T-helper 1 cell treated with Interleukin-12 subunit alpha and Interleukin-12 subunit beta and Interleukin-4 antibody, amounts not matched to agents 30 μg/mL and 1 μg/mL, for 36 hours (primary cell): ENCODE measurements around the gene NOX5.

Experiments
- H3K27ac Mint-ChIP-seq: one replicate; pipeline ENCODE4 v1.8.0; 2021; ENCODE audit warnings: mild to moderate bottlenecking, mixed read lengths
- H3K27me3 Mint-ChIP-seq: one replicate; pipeline ENCODE4 v1.8.0; 2021; ENCODE audit warnings: low read depth, mixed read lengths
- H3K36me3 Mint-ChIP-seq: one replicate; pipeline ENCODE4 v1.8.0; 2021; ENCODE audit warnings: low read depth, mixed read lengths
- H3K4me1 Mint-ChIP-seq: one replicate; pipeline ENCODE4 v1.8.0; 2021; ENCODE audit warnings: low read depth, mixed read lengths
- H3K4me3 Mint-ChIP-seq: one replicate; pipeline ENCODE4 v1.8.0; 2021; ENCODE audit warnings: mild to moderate bottlenecking, moderate library complexity, mixed read lengths
- H3K9me3 Mint-ChIP-seq: one replicate; pipeline ENCODE4 v1.8.0; 2021; ENCODE audit warnings: mixed read lengths

Gene NOX5

GRCh38 chr15:69096626-69097025 is 82.1 kb downstream of the NOX5 start:
- H3K27ac Mint-ChIP-seq: no peak overlapping the region
- H3K36me3 Mint-ChIP-seq: no peaks in the 10 kb centered on the region
- no peaks in the 10 kb centered on the region for H3K4me1 Mint-ChIP-seq
- H3K27me3 Mint-ChIP-seq: peaks cover 1% of the 10 kb centered on the region
- H3K9me3 Mint-ChIP-seq: no peaks in the 10 kb centered on the region
- no peak overlapping the region for H3K4me3 Mint-ChIP-seq

- H3K9me3 Mint-ChIP-seq: no peaks in the 10 kb centered on the region
- peaks cover 4% of the 10 kb centered on the region for H3K27me3 Mint-ChIP-seq
- H3K4me1 Mint-ChIP-seq: no peaks in the 10 kb centered on the region
- H3K36me3 Mint-ChIP-seq: no peaks in the 10 kb centered on the region
- no peak overlapping the region for H3K27ac Mint-ChIP-seq
- H3K4me3 Mint-ChIP-seq: no peak overlapping the region
Observed at GRCh38 chr15:69098771-69099170, 84.3 kb downstream of the NOX5 start.

GRCh38 chr15:69099941-69100340 is 85.4 kb downstream of the NOX5 start:
- no peaks in the 10 kb centered on the region for H3K4me1 Mint-ChIP-seq
- no peaks in the 10 kb centered on the region for H3K36me3 Mint-ChIP-seq
- H3K27me3 Mint-ChIP-seq: peaks cover 4% of the 10 kb centered on the region
- H3K9me3 Mint-ChIP-seq: no peaks in the 10 kb centered on the region
- H3K4me3 Mint-ChIP-seq: no peak overlapping the region
- no peak overlapping the region for H3K27ac Mint-ChIP-seq

GRCh38 chr15:69100821-69101220 is 86.3 kb downstream of the NOX5 start:
- Mint-ChIP-seq H3K4me1 (no peaks in the 10 kb centered on the region), H3K36me3 (no peaks in the 10 kb centered on the region), H3K4me3 (no peak overlapping the region), H3K27ac (no peak overlapping the region), H3K9me3 (no peaks in the 10 kb centered on the region), H3K27me3 (peaks cover 4% of the 10 kb centered on the region)

- Mint-ChIP-seq H3K9me3 (no peaks in the 10 kb centered on the region), H3K4me3 (no peak overlapping the region), H3K27ac (no peak overlapping the region), H3K4me1 (no peaks in the 10 kb centered on the region), H3K27me3 (peaks cover 9% of the 10 kb centered on the region), H3K36me3 (no peaks in the 10 kb centered on the region)
Observed at GRCh38 chr15:69104050-69104750, 89.7 kb downstream of the NOX5 start.

GRCh38 chr15:69105451-69105985 is 91.0 kb downstream of the NOX5 start:
- Mint-ChIP-seq H3K4me1 (no peaks in the 10 kb centered on the region), H3K4me3 (no peak overlapping the region), H3K9me3 (no peaks in the 10 kb centered on the region), H3K27ac (no peak overlapping the region), H3K36me3 (no peaks in the 10 kb centered on the region), H3K27me3 (peaks cover 9% of the 10 kb centered on the region)

GRCh38 chr15:69107025-69107620 is 92.6 kb downstream of the NOX5 start:
- Mint-ChIP-seq H3K36me3 (no peaks in the 10 kb centered on the region), H3K4me1 (no peaks in the 10 kb centered on the region), H3K9me3 (no peaks in the 10 kb centered on the region), H3K27me3 (peaks cover 5% of the 10 kb centered on the region), H3K4me3 (no peak overlapping the region), H3K27ac (no peak overlapping the region)
